Testis (tissue), 3 donors: ENCODE results near the gene H19. TPM values are rescaled to one million over a fixed set of nuclear protein-coding genes. Genes with fewer than 3 reads are reported as not detected.

Source experiments
- DNase-seq: peaks from one replicate; pipeline ENCODE4 v3.0.0-alpha.2; 2019
- H3K27ac ChIP-seq, 2 donors: fragments of 200-600 bp; sonication (generic); one replicate each; pipeline ENCODE4 v1.5.1; 2019
- H3K27me3 ChIP-seq: fragments of 200-600 bp; sonication (generic); one replicate; pipeline ENCODE4 v1.5.1; 2019
- H3K36me3 ChIP-seq: fragments of 200-600 bp; sonication (generic); one replicate; pipeline ENCODE4 v1.5.1; 2017; ENCODE audit warnings: low read depth; ENCODE audit errors: missing control alignments
- H3K4me1 ChIP-seq: fragments of 200-600 bp; sonication (generic); one replicate; pipeline ENCODE4 v1.5.1; 2019
- H3K4me3 ChIP-seq, 2 donors: fragments of 200-600 bp; sonication (generic); one replicate each; pipeline ENCODE4 v1.5.1; 2017 to 2019
- H3K9me3 ChIP-seq: fragments of 200-600 bp; sonication (generic); one replicate; pipeline ENCODE4 v1.5.1; 2017
- POLR2A ChIP-seq: fragments of 450-650 bp; IDR thresholded peaks from one replicate; pipeline ENCODE4 v1.6.1; 2017; ENCODE audit warnings: antibody characterized with exemption, mild to moderate bottlenecking, moderate library complexity
- WGBS, 2 donors: methylation state at CpG; one replicate each; pipeline ENCODE4 v1.1.5; 2018; 5-methylcytosine and 5-hydroxymethylcytosine counted together
- intact Hi-C: fragments of 100-400 bp; cut with DNase I; formaldehyde crosslinking; loops from one replicate; pipeline ENCODE4 v1.15.1; 2023; ENCODE audit warnings: low total_unique reads
- polyA plus RNA-seq: library from polyadenylated mRNA; stranded (reverse); fragments of 350-450 nt; fragmentation: Illumina TruSeq; extraction: RNeasy Lipid Tissue Mini Kit (QIAGEN cat#74804); gene quantifications from one replicate; pipeline ENCODE4 v1.2.3, GENCODE V29; 2014; ENCODE audit warnings: low read depth, low replicate concordance; ENCODE audit not compliant: insufficient read depth
- total RNA-seq, 2 donors: library from RNA; depleted of rRNA; stranded (reverse); fragments of >200 nt; gene quantifications; one replicate each; pipeline ENCODE4 v1.2.3, GENCODE V29; 2016
- TF ChIP-seq, protein P1 (sequence below), 3 experiments: fragments of 450-650 bp in 2 of 3; fragments of 200-600 bp in 1 of 3; sonication (generic) in 1 of 3; IDR thresholded peaks; one replicate each; pipeline ENCODE4 v1.5.1; 2016 to 2019; ENCODE audit warnings: antibody characterized with exemption in 3 of 3, mild to moderate bottlenecking in 2 of 3, moderate library complexity in 1 of 3

The H19 gene
- total and polyA plus RNA-seq, 3 donors from 2014 or later, result 158 to 328 (median 224) TPM

DNA sequence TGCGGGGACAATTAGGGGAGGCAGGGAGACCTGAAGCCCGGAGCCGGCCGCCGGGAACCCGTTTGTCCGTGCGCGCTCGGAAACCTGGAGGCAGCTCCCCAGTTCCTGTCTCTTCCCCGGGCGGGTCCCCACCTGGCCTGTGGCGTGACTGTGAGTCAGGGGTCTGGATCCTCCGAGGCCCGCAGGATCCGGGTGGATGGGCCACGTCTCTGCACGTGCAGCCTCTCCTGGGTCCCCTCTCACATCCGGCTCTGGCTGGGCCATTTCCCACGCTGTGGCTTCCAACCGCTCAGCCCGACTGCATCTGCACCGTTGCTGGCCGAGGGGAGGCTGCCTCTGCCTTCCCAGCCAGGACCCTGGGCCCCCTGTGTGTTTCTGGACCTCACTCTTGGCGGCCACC is 14.8 kb upstream of the H19 start:
- no peak for DNase-seq
- Histone ChIP-seq H3K36me3 (no peaks in the 10 kb centered on the region), H3K27me3 (no peaks in the 10 kb centered on the region), H3K9me3 (no peaks in the 10 kb centered on the region), H3K4me1 (no peaks in the 10 kb centered on the region), H3K27ac (no peak overlapping the region), H3K4me3 (no peak overlapping the region)
- WGBS, 2 donors, result no CpG with 5 or more reads among the region's 25 CpGs
- intact Hi-C loops, result no loop called here
- TF ChIP-seq POLR2A, result no peak
- TF ChIP-seq, protein P1, sequence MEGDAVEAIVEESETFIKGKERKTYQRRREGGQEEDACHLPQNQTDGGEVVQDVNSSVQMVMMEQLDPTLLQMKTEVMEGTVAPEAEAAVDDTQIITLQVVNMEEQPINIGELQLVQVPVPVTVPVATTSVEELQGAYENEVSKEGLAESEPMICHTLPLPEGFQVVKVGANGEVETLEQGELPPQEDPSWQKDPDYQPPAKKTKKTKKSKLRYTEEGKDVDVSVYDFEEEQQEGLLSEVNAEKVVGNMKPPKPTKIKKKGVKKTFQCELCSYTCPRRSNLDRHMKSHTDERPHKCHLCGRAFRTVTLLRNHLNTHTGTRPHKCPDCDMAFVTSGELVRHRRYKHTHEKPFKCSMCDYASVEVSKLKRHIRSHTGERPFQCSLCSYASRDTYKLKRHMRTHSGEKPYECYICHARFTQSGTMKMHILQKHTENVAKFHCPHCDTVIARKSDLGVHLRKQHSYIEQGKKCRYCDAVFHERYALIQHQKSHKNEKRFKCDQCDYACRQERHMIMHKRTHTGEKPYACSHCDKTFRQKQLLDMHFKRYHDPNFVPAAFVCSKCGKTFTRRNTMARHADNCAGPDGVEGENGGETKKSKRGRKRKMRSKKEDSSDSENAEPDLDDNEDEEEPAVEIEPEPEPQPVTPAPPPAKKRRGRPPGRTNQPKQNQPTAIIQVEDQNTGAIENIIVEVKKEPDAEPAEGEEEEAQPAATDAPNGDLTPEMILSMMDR (IDR thresholded peaks at IDR 0.05), result no peak

DNA sequence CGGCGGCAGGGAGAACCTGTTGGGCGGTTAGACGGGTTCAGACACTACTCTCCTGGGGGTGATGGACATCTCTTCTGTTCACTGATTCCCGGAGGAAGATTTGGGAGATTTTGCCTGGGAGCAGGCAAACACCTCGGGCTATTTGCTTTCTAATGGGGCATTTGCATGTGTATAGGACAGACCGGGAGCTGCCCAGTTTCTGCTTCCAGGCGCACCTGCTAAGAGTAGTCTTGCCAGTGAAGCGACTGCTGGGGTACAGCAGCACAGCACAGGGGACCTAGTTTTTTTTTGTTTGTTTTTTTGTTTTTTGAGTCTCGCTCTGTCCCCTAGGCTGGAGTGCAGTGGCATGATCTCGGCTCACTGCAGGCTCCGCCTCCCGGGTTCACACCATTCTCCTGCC is 6.8 kb upstream of the H19 start:
- Histone ChIP-seq H3K27ac (no peak overlapping the region), H3K36me3 (no peaks in the 10 kb centered on the region), H3K9me3 (no peaks in the 10 kb centered on the region), H3K4me3 (no peak overlapping the region), H3K4me1 (no peaks in the 10 kb centered on the region), H3K27me3 (no peaks in the 10 kb centered on the region)
- TF ChIP-seq, protein P1 (IDR thresholded peaks at IDR 0.05), result no peak
- no peak for TF ChIP-seq POLR2A
- DNase-seq, result no peak
- WGBS, 2 donors, result no CpG with 5 or more reads among the region's 13 CpGs
- intact Hi-C loops, result no loop called here

DNA sequence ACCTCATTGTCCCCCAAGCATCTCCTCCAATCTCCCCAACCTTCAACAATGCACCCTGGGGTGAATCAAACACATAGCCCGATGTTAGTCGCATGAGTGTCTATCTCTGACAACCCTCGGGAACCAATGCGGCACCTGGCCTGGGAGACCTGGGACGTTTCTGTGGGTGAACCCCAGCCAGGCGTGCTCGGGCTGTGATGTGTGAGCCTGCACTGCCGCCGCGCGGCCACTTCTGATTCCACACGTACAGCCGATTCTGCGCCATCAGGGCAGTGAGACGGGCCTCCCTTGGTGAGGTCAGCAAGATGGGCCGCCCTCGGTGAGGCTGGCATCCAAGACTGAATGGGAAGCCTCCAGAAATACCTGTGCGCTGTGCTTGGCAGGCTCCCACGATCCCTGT is 5.2 kb upstream of the H19 start:
- no peak for DNase-seq
- Histone ChIP-seq H3K4me3 (no peak overlapping the region), H3K4me1 (no peaks in the 10 kb centered on the region), H3K9me3 (no peaks in the 10 kb centered on the region), H3K36me3 (no peaks in the 10 kb centered on the region), H3K27ac (no peak overlapping the region), H3K27me3 (no peaks in the 10 kb centered on the region)
- intact Hi-C loops, result no loop called here
- no CpG with 5 or more reads among the region's 19 CpGs for WGBS, 2 donors
- TF ChIP-seq, protein P1 (IDR thresholded peaks at IDR 0.05), result no peak
- TF ChIP-seq POLR2A, result no peak

DNA sequence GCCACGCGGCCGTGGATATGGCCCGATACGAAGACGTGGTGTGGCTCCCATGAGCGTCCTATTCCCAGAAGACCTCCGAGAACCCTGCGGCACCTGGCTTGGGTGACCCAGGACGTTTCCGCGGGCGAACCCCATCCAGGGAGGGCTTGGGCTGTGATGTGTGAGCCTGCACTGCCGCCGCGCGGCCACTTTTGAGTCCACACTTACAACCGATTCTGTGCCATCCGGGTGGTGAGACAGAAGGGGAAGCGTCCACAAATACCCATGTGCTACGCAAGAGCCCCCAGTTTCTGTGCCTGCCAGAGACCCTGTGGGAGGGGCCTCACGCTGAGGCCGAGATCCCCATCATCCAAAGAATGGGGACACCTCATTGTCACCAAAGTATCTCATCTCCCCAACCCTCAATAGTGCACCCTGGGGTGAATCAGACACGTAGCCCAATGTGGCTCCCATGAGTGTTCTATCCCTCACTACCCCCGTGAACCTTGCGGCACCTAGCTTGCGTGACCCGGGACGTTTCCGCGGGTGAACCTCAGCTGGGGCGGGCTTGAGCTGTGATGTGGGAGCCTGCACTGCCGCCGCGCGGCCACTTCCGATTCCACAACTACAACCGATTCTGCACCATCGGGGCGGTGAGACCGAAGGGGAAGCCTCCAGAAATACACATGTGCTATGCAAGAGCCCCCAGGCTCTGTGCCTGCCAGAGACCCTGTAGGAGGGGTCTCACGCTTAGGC is 4.6 kb upstream of the H19 start:
- no peak for DNase-seq
- Histone ChIP-seq H3K27ac (no peak overlapping the region), H3K4me3 (no peak overlapping the region), H3K27me3 (no peaks in the 10 kb centered on the region), H3K4me1 (no peaks in the 10 kb centered on the region), H3K9me3 (no peaks in the 10 kb centered on the region), H3K36me3 (no peaks in the 10 kb centered on the region)
- intact Hi-C loops, result no loop called here
- no CpG with 5 or more reads among the region's 42 CpGs for WGBS, 2 donors
- no peak for TF ChIP-seq POLR2A
- TF ChIP-seq, protein P1 (IDR thresholded peaks at IDR 0.05), result no peak

DNA sequence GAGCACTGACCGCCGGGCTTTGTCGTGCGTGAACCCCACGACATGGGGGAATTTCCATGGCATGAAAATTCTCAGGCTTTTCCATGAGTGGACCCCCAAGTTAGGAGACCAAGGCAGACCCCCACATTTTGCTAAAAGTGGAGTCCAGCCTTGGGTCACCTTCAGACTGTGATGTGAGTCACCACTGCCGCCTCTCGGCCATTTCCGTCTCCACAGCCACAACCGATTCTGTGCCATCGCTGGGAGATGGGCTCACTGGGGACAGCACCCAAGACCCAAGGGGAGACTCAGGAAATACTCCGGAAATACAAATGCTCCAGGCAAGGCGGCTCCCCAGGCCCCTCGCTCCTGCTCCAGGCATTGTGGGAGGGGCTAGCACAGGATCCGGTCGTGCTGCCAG is 1.2 kb upstream of the H19 start:
- no CpG with 5 or more reads among the region's 15 CpGs for WGBS, 2 donors
- Histone ChIP-seq H3K9me3 (no peaks in the 10 kb centered on the region), H3K27ac (no peak overlapping the region), H3K4me1 (no peaks in the 10 kb centered on the region), H3K4me3 (no peak overlapping the region), H3K27me3 (no peaks in the 10 kb centered on the region), H3K36me3 (no peaks in the 10 kb centered on the region)
- no peak for DNase-seq
- intact Hi-C loops, result no loop called here
- TF ChIP-seq POLR2A, result no peak
- TF ChIP-seq, protein P1 (IDR thresholded peaks at IDR 0.05), result no peak
